ENCODE measurements around the gene ERC2.
A peak's percentile ranks its signal among the peaks of the same experiment; 100 is the strongest.

The ERC2 gene

GRCh38 chr3:55812394-55813013, 655.8 kb downstream of the ERC2 start:
- no peak for DNase-seq

- no peak for DNase-seq
Measured at GRCh38 chr3:55807210-55807609, 661.1 kb downstream of the ERC2 start.

- DNase-seq = no peak
Measured at GRCh38 chr3:55805169-55805568, 663.1 kb downstream of the ERC2 start.

GRCh38 chr3:55804170-55805095, 663.8 kb downstream of the ERC2 start:
- no peak for DNase-seq

GRCh38 chr3:55802816-55803215, 665.5 kb downstream of the ERC2 start:
- DNase-seq = no peak

GRCh38 chr3:55801676-55802075, 666.6 kb downstream of the ERC2 start:
- no peak for DNase-seq

GRCh38 chr3:55801068-55801467, 667.2 kb downstream of the ERC2 start:
- DNase-seq = no peak

- DNase-seq = no peak
Measured at GRCh38 chr3:55797775-55798174, 670.5 kb downstream of the ERC2 start.

- DNase-seq = no peak
Measured at GRCh38 chr3:55797084-55797483, 671.2 kb downstream of the ERC2 start.

GRCh38 chr3:55796533-55796932, 671.7 kb downstream of the ERC2 start:
- no peak for DNase-seq

- peak; percentile 10 for DNase-seq
Measured at GRCh38 chr3:55795746-55796145, 672.5 kb downstream of the ERC2 start.

GRCh38 chr3:55795296-55795695, 673.0 kb downstream of the ERC2 start:
- DNase-seq = no peak

GRCh38 chr3:55792742-55793141, 675.5 kb downstream of the ERC2 start:
- no peak for DNase-seq

- no peak for DNase-seq
Measured at GRCh38 chr3:55792009-55792408, 676.3 kb downstream of the ERC2 start.

- DNase-seq = no peak
Measured at GRCh38 chr3:55790596-55791350, 677.5 kb downstream of the ERC2 start.

- DNase-seq = no peak
Measured at GRCh38 chr3:55789516-55789915, 678.8 kb downstream of the ERC2 start.

- no peak for DNase-seq
Measured at GRCh38 chr3:55782807-55783206, 685.5 kb downstream of the ERC2 start.

- DNase-seq = no peak
Measured at GRCh38 chr3:55782351-55782750, 685.9 kb downstream of the ERC2 start.

- no peak for DNase-seq
Measured at GRCh38 chr3:55780913-55781312, 687.4 kb downstream of the ERC2 start.

GRCh38 chr3:55779543-55779942, 688.7 kb downstream of the ERC2 start:
- DNase-seq = no peak

- no peak for DNase-seq
Measured at GRCh38 chr3:55775366-55776154, 692.7 kb downstream of the ERC2 start.

- no peak for DNase-seq
Measured at GRCh38 chr3:55774856-55775255, 693.4 kb downstream of the ERC2 start.

- no peak for DNase-seq
Measured at GRCh38 chr3:55771503-55771902, 696.8 kb downstream of the ERC2 start.

All from fibroblast of upper back skin (primary cell).